Mesenteric fat pad (tissue), 1 donor: ENCODE results near the gene SSNA1. TPM values are rescaled to one million over a fixed set of nuclear protein-coding genes. Genes with fewer than 3 reads are reported as not detected.

ENCODE experiments used
- DNase-seq: peaks from one replicate; pipeline ENCODE4 v3.0.0-alpha.2; 2020; ENCODE audit warnings: low spot score
- total RNA-seq: library from RNA; stranded (reverse); fragmentation: NEBNext Ultra II Directional; extraction: Animal tissue kit (Norgen Biotek cat#: 25700); gene quantifications from one replicate; pipeline ENCODE4 v1.2.1, GENCODE V29; 2021
- donor health status: DM: yes; HTN: yes; CAD: no.

The SSNA1 gene
- total RNA-seq, 1 donor from 2014 or later: 53.3 TPM

DNA sequence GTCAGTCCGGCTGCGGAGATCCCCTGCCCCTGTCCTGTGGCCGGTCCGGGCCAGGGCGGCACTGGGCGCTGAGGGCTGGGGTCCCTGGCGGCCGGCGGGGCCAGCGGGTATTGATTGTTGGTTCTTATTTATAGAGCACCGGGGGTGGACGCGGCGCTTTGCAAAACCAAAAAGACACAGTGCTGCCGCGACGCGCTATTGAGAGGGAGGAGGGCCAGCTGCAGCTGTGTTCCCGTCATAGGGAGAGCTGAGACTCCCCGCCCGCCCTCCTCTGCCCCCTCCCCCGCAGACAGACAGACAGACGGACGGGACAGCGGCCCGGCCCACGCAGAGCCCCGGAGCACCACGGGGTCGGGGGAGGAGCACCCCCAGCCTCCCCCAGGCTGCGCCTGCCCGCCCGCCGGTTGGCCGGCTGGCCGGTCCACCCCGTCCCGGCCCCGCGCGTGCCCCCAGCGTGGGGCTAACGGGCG is 21.2 kb upstream of the SSNA1 start:
- DNase-seq: no peak

DNA sequence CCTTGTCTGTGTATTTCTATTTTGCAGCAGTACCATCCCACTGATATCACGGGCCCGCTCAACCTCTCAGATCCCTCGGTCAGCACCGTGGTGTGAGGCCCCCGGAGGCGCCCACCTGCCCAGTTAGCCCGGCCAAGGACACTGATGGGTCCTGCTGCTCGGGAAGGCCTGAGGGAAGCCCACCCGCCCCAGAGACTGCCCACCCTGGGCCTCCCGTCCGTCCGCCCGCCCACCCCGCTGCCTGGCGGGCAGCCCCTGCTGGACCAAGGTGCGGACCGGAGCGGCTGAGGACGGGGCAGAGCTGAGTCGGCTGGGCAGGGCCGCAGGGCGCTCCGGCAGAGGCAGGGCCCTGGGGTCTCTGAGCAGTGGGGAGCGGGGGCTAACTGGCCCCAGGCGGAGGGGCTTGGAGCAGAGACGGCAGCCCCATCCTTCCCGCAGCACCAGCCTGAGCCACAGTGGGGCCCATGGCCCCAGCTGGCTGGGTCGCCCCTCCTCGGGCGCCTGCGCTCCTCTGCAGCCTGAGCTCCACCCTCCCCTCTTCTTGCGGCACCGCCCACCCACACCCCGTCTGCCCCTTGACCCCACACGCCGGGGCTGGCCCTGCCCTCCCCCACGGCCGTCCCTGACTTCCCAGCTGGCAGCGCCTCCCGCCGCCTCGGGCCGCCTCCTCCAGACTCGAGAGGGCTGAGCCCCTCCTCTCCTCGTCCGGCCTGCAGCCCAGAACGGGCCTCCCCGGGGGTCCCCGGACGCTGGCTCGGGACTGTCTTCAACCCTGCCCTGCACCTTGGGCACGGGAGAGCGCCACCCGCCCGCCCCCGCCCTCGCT is 20.5 kb upstream of the SSNA1 start:
- no peak for DNase-seq

DNA sequence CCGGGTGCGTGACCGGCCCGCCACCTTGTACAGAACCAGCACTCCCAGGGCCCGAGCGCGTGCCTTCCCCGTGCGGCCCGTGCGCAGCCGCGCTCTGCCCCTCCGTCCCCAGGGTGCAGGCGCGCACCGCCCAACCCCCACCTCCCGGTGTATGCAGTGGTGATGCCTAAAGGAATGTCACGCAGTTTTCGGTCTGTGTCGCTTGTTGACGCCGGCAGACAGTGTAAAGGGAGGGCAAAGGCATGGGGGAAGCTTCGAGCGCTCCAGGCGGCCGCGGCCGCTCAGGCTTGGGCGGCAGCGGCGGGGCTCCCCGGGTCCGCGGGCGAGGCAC is 19.9 kb upstream of the SSNA1 start:
- no peak for DNase-seq

DNA sequence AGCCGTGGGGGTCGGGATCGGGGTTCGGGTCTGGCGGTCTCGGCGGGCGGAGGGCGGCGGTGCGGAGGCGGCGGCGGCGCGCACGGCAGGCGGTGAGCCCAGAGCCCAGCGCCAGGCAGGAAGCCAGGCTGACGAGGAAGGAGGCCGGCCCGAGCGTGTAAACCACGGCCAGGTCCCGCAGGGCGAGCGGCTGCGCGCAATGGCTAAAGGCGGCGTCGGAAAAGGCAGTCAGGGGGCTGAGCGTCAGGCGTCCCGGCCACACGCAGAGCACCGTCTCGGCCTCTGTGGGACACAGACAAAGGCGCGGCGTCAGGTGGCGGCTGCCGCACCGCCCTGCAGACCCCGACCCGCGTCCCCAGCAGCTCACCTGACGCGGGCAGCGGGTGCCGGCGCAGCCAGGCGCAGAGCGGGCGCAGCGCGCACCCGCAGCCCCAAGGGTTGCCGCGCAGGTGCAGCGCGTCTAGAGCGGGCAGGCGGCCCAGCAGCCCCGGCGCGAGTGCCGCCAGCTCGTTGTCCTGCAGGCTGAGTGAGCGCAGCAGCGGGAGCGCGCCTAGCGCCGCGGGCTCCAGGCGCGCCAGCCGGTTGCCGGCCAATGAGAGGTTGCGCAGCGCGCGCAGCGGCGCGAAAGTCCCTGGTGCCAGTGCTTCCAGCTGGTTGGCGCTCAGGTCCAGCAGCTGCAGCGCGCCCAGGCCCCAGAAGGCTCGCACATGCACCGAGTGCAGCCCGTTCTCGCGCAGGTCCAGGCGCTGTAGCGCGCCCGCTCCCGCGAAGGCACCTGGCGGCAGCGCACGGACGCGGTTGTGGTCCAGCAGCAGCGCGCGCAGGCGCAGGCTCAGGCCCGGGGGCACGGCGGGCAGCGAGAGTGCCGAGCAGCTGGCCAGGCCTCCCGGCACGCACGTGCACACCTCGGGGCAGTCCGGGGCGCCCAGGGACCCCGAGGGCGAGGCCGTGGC is 19.3 kb upstream of the SSNA1 start:
- no peak for DNase-seq

DNA sequence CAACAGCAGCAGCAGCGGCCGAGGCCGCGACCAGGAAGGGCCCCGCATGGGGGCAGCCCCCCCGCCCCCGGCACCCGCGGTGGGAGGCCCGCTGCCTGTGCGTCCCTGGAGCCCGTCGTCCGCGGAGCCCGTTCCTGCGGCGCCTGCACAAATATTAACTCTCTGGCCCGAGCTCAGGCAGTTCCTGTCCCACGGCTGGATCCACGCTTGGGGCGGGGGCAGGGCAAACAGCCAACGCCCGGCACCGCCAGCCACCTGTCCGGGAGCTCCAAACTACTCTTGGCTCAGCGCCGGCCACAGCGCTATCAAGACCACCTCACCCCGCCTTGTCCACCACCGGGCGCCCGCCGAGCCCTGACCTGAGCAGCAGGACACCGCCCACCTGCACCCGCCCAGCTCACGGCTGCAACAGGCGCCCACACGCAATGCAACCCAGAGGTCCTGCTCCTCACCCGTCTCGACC is 18.5 kb upstream of the SSNA1 start, which contains the start of gene LRRC26:
LRRC26 (minus strand) TSS at position 156 of the 463 bp plus-strand sequence; CDS start at position 48, 108 bp downstream.
- no peak for DNase-seq

DNA sequence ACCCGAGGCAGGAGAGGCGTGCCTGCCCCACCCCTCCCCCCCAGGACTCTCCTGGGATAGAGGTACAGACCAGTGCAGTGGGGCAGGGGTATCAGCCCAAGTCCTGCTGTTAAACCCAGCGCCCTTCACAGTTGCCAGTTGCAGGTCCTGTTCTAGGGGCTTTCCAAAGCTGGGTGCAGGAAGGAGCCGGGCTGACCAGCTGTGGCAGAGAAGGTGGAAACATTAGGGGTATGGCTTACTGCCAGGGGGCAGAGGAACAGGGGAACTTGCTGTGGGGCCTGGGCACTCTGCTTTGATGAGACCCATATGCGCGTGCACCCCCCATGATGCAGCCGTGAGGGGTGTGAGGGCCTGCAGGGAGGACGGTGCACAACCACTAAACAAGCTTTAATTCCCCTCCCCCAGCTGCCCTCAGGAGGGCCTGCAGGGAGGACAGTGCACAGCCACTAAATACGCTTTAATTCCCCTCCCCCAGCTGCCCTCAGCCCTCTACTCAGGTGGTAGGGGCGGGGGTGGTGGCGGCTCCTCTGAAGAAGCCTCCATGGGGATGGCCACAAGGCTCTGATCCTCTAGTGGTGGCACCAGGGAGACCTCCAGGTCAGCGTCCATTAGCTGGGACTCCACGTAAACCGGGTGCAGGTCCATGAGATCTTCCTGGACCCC is 17.9 kb upstream of the SSNA1 start:
- DNase-seq: no peak

DNA sequence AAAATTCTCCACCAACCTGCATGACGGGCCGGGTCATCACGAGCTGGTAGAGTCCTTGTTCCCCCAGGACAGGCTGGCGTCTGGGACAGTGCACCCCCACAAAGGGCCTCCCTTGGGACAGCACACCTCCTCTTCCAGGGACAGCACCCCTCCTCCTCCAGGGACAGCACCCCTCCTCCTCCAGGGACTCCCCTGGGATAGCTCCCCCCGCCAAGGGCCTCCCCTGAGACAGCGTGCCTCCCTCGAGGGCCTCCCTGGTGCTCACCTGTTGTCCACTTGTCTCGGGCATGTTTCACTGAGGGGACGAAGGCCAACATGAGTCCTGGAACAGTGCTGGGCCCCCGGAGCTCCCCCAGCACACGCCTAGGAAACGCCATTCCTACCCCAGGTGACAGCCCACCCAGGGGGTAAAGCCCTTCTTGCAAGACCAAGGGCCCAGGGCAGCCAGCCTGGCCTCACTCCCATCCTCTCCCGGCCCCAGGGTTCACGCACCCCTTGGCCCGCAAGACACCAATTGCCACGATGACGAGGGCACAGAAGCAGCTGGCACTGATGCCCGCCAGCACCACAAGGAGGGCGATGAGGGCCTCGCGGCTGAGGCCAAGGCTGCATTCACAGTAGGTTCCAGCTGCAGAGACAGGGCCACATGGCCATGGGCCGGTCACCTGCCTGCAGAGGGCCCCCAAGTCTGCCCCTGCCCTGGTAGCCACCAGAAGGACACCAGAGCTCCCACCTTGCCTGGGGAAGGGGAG is 17.2 kb upstream of the SSNA1 start:
- DNase-seq: no peak

DNA sequence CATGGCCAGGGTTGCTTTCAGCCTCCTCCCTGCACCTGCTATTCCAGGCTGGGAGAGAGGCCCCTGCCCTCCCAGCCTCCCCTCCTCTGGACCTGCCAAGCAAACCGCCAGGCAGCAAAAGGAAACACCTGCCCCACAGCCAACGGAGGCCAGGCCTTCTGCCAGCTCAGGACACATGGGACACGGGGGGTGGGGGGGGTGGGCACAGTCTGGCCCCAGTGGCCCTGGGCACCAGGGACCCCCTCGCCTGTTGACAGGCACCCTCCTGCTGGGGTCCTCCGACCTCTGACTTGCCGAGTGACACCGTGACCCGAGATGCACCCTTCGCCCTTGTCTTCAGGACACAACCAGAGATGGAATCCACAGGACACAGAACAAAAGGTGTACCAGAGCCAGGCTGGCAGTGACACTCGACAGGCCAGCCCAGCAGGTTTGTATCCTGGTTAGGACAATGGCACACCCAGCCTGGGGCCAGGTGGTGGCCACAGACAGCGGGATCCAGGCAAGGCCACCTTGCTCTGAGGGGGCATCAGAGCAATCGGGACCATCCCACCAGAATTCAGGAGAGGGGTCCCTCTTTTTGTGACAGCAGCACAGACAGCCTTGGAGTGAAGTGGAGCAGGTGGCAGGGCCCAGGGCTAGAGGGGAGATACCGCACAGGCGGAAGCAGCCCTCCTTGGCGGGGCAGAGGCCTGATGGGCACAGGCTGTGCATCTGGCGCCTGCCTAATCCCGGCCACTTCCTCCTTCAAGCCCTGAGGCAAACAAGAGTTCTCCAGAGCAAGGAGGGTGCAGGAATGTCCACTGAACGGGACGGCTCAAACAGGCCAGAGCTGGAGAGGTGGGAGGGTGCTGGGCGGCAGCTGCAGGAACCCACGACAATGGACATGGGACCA is 15.3 kb upstream of the SSNA1 start:
- no peak for DNase-seq

DNA sequence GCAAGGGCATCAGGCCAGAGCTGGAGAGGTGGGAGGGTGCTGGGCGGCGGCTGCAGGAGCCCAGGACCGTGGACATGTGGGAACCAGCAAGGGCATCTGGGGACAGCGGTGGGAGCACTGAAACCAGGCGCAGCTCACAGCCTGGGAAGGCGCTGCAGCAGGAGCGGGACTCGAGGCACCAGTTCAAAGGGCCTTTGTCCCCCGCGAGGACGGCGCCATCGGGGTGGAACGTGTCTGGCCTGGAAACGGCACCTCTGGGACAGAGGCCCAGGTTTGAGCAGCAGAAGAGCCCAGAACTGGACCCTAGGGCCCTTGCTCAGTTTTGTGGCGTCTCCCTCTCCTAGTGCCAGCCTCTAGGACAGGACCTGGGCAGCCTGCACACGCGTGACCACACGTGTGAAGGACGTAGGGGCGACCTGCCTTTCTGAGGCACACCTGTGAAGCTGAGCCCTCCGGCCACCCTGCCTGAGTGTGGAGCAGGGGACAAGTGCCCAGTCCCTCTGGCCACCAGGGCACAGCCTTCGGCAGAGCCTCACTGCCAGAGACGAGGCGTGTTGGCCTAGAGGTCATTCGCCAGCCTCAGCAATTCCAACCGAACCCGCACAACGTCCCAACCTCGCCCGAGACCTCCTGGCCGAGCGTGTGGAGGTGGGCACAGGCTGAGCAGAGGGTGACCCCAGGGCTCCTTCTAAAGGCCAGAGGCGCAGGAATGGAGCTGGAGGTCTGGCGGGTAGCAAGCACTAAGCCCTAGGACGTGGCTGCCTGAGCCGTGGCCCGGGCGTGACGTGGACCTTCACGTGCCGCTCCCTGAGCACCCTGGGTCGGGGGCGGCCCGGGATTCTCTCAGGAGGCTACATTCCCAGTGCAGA is 14.4 kb upstream of the SSNA1 start:
- no peak for DNase-seq

DNA sequence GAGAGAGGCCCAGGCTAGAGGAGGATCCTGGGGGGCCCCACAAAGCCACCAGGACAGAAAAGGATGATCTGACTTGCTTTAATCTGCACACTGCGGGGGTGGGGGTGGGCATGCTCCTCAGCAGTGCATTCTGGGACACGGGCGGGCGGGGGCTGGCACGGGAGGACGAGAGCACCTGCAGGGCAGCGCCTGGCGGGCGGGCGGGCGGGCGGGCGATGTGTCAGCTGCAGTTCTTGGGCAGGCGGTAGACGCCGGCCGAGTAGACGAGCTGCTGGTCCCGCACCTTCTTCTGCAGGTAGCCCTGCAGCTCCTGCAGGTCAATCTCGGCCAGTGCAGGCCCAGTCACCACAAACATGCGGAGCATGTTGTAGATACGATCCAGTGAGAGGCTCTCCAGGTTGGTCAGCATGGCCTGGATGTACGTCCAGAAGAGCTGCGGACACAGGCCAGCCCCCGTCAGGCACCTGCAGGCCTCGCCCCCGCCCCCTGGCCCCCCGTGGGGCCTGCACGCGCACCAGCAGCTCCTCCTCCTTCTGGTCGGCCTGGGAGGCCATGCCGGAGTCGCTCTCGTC is 13.7 kb upstream of the SSNA1 start:
- no peak for DNase-seq

DNA sequence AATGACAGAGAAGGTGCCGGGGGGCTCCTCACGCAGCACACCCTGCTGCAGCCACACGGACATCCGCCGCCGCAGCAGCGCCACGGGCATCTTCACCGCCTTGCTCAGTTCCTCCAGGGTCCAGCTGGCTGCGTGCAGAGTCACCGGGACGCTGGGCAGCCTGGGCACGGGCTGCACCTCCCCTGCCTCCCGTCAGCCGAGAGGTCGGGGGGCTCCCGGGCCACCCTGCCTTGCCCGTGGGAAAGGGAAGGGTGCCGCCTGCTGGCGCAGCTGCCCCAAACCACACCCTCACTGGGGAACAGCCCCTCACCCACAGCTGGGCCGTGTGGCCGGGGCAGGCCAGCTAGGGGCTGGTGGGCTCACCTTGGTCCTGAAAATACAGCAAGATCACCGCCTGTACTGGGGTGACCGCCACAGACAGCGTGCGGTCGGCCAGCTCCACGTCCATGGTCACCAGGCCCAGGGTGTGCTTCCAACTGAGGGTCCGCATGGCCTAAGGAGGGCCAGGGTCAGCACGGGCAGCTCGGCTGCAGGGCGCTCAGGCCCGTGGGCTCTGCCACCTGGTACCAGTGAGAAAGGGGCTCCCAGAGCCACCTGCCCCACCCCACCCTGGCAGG is 13.0 kb upstream of the SSNA1 start:
- no peak for DNase-seq

DNA sequence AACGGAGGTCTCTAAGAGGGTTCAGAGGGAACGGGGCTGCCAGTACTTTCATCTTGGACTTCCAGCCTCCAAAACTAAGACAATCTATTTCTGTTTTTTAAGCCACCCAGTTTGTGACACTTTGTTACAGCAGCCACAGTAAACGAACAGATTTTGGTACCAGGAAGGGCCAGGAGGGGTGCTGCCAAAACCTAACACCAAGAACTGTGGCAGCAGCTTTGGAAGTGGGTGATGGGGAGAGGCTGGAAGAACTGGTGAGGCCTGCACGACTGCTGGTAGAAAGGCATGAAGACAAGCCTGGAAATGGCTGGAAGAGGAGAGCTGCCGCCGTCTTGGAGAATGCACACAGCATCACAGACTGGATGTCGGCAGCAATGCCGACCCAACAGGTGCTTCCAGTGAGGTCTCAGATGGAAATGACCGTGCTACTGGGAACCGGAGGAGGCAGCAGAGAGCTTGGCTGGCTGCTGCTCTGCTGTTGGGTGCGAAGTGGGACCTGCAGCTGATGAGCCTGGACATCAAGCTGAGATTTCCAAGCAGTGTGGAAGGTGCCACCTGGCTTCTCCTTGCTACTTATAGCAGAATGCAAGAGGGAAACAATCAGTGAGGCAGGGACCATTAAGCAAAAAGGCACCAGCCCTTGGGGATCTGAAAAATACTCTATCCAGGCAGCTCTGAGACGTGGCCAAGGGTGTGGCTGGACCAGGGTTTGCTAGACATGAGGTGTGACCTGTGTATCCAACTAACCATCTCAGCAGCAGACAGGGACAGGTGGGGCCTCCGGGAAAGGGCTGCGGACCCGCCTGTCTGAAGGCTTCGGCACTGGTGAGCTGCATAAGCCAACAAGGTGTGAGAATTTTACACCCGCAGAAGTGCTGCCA is 11.9 kb upstream of the SSNA1 start:
- DNase-seq: no peak

DNA sequence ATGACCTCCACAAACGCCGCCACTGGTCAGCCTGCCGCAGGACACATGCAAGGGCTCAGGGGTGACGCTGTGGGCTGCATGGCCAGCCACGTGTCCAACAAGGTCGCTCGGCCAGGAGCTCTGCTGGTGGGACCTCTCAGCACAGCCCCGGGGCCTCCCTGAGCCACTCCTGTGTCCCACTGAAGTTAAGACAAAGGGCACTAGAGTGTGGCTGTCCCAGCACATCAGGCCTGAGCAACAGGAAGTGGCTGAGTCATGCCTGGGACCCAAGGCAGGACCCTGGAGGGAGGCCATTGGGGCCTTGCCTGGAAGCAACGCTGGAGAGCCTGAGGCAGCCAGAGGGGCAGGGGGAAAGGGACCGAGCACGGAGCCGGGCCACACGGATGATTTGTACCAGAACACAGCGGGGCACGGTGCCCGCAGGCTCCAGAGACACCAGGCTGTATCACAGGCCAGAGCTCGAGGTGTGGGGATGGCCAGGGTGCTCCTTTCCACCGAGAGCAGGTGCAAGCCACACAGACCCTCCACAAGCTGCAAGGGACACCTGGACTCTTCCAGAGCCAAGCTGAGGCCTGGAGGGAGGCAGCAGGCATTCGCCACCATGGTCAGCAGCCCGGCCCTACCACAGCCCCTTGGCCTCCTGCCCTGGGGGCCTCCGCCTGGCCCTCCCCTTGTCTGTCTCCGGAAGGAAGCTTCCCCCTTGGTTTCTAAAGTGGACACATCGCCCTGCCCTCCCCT is 10.1 kb upstream of the SSNA1 start:
- no peak for DNase-seq

DNA sequence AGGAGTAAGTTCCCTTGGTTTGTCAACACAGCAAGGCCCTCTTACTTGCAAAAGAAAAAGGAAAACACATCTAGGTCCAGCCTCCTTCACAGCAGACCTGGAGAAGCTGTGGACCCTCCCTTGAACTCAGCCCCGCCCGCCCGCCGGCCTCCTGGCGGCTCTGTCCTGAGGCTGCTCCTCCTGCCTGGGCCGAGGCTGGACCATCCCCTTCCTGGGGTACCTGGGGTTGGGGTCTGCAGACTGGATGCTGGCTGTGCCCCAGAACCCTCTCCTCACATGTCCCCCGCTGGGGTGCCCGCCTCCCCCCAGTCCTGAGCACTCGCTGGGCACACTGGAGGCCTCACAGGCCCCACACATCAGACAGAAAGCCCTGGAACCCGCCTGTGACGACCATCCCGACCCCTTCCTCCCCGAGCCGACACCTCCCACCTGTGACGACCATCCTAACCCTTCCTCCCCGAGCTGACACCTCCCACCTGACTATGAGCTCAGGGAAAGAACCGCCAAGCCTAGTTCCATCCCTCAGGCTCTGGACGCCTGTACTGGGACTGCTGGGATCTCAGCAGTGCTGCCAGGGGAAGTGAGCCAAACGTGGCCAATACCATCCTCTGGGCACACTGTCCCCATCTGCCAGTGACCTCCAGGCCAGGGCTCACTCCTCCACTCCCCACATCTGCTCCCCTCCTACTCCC is 9.4 kb upstream of the SSNA1 start:
- DNase-seq: no peak

DNA sequence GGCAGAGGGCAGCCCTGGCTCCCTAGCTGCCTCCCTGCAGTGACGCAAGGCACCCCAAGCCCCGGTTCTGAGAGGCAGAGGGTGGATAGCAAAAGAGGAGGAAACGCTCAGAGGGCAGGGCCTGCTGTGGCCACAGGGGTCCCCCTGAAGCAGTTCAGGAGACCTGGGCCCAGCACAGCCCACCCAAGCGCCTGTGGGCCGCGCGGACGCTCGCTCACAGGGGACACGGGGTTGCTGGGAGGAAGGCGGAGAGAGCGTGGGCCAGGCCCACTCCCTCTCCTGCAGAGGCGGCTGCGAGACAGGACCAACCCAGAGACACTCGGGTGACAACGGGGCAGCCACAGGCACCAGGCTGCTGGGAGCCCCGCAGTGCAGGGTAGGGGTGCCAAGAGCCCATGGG is 8.7 kb upstream of the SSNA1 start:
- no peak for DNase-seq

DNA sequence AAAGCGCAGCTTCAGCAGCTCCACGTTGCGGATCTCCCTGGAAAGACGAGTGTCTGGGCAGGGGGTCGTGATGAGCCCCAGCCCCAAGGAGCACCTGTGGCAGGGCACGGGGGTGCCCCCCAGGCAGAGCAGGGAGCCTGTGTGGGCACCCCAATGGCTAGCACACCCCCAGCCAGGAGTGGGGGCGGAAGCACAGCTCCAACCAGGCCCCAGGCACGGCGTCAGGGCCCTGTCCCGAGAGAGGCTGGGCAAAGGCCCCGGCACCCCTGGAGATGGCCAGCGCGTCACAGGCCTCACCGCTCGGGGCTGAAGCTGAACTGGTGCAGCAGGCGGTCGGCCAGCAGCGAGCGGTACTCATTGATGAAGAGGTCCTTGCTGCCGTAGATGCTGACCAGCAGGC is 8.0 kb upstream of the SSNA1 start:
- no peak for DNase-seq
